Measurements from ENCODE around the gene PTBP1.

Gene PTBP1

DNA sequence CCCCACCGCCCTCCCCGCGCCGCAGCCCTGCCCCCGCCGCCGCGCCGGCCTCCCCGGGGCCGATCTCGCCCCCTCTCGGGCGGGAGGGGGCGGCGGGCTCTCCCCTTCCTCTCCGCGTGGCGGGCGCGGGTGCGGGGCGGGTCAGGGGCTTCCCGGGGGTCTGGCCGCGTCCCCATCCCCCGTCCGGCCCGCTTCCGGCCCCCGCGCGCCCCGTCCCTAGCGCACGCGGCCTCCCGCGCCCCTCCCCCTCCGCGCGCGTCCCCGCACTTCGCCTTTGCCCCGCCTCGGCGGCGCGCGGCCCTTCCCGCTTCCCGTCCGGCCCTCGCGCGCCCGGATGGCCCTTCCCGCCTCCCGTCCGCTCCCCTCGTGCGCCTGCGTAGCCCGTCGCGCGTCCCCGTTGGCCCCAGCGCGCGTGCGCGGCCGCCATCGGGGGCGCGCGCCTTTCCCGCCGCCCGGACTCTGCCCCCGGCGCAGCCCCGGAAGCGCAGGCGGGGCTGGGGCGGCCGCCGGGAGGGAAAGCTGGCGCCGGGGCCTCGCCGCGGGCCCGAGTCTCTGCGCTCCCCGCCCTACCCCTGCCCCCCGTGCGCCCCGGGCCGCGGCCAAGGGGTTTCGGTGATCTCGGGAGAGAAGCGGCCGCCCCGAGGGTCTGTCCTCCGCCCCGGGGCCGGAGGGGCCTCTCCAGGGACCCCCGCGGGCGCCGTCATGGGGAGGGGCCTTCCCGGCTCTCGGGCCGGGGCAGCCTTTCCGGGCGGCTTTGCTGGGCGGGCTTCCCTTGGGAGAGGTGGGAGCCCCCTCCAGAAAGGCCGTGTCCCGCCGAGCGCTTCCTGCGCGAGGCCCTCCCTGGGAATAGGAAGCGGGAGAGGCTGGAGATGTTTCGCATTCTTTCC, 519 bp downstream of the PTBP1 start:
- DNase-seq (ENCODE audit: low read depth in 3 of 3): peak; percentile 72 to 88 (median 81)

DNA sequence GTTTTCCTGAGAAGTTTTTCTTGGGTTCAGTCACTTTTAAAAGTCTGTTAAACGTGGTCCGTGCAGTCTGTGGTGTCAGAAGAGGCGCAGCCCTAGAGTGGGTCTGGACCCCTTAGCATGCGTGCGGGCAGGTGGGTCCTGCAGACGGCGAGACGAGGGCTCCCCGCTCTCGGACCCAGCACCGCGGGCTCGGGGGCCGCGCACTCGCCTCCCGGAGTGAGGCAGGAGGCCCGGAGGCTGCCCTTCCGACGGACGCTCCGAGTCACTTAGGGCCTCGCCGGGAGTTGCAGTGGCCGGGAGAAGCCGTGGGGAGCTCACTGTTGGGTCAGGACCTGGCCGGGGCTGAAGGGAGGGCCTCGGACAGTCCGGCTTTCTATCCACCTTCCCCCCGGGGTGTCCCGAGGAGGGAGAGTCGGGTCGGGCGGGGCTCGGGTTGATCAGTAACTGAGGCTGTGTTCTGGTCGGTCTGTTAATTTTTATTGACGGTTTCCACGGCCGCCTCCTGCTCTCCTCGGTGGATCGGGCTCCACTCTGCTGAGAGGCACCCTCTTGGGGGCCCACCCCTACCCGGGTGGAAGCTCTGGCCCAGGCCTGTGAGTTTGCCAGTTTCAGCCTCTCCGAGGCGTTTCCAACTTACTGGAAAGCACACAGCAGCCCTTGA, 1.3 kb downstream of the PTBP1 start:
- DNase-seq (ENCODE audit: low read depth in 3 of 3): no peak

- DNase-seq (ENCODE audit: low read depth in 3 of 3): no peak
Measured at GRCh38 chr19:799076-799881, 2.0 kb downstream of the PTBP1 start.

DNA sequence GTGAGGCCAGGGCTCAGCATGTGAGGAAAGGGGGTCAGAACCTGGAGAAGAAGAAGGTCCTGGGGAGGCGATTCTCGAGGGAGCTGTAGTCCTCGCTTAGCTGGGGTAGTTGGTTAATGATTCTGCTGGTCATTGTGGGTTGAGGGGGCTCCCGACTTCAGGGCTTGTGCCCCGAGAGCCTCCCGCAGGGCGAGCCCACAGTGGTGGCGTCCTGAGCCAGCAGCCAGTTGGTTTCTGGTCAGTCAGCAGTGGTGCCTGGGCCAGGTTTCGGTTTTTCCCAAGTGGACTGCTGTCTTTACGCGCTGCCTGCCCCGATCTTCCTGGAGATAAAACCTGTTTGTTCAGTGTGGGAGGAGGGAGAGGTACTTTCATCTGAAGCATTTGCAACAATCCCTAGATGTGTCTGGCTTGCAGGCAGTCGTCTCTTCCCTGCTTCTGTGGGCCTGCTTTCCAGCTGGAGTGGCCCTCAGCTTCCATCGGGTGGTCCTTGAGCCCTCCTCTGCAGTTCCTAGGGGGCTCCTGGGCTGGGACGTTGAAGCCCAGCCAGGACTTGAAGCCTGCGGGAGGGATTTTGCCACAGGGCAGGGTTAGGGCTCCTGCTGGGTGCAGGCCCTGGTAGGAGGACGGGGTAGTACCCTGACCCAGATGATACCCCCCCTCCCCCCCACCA, 3.2 kb downstream of the PTBP1 start:
- no peak for DNase-seq (ENCODE audit: low read depth in 3 of 3)

- no peak for DNase-seq (ENCODE audit: low read depth in 3 of 3)
Measured at GRCh38 chr19:801030-801860, 4.0 kb downstream of the PTBP1 start.

DNA sequence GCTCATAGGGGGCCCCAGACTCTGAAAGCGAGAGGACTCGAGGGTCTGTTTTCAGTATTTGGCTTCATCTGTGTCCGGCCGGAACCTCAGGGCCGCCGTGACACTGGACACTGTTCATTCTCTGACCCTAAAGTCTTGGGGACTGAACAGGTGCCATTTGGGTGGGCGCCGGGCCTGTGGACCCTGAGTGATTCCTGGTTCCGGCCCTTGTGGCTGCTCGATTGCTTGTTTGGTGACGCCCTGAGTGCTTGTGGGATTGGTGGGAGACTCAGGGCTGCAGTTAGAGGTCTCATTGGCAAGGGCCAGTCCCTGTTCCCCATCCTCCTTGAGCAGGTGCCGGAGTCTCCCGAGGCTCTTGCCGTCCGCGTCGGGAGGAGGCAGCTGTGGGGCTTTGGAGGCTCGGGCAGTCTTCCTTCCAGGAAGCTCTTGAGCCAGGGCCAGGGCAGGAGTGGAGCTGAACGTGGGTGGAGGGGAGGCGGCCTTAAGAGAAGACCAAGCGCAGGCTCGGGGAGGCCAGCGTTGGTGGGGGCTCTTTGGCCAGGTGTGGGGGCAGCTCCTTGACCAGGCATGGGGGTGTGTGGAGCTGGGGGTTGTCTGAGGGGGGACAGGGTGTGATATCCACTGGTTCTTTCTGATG, 4.7 kb downstream of the PTBP1 start:
- no peak for DNase-seq (ENCODE audit: low read depth in 3 of 3)

GRCh38 chr19:802498-803098, 5.3 kb downstream of the PTBP1 start:
- DNase-seq (ENCODE audit: low read depth in 3 of 3): no peak

DNA sequence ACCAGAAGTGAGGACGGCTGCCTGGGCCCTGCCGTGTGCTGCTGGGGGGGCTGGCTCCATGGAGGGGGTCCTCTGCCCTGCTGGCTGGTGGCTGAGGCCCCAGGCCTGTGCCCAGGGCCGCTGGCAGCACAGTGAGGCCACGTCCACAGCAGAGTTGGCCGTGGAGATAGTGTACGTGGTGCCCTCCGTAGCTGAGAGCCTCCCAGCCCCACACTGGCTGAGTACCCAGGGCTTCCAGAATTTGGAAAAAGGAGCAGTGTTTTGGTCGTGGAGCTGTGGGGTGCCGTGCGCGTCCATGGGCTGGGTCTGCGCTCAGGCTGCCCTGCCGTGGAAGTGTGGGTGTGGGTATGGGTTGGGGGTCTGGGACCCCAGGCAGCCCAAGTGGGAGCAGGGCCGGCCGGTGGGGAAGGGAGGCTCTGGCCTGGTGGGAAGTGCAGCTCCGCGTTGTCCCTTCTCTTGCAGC, 5.9 kb downstream of the PTBP1 start:
- DNase-seq (ENCODE audit: low read depth in 3 of 3): no peak

DNA sequence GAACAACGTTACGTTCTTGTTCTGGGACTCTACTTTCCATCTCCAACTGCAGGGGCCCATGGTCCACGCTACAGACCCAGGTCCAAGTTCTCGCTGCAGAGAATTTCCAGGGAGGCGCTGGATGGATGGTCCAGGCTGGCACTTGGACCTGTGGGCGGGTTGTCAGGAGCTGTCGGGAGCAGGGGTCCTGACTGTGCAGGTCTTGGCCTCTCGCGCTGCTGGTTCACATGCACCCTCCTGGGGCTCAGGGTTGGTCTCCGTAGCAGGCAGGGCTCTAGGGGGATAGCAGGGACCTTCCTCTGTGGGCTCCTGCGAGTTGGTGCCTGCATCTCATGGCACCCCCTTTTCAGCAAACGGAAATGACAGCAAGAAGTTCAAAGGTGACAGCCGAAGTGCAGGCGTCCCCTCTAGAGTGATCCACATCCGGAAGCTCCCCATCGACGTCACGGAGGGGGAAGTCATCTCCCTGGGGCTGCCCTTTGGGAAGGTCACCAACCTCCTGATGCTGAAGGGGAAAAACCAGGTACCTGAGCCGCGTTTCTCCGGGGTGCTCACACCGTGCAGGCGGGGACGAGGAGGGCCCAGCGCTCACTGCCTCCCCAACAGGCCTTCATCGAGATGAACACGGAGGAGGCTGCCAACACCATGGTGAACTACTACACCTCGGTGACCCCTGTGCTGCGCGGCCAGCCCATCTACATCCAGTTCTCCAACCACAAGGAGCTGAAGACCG, 6.6 kb downstream of the PTBP1 start:
- no peak for DNase-seq (ENCODE audit: low read depth in 3 of 3)

DNA sequence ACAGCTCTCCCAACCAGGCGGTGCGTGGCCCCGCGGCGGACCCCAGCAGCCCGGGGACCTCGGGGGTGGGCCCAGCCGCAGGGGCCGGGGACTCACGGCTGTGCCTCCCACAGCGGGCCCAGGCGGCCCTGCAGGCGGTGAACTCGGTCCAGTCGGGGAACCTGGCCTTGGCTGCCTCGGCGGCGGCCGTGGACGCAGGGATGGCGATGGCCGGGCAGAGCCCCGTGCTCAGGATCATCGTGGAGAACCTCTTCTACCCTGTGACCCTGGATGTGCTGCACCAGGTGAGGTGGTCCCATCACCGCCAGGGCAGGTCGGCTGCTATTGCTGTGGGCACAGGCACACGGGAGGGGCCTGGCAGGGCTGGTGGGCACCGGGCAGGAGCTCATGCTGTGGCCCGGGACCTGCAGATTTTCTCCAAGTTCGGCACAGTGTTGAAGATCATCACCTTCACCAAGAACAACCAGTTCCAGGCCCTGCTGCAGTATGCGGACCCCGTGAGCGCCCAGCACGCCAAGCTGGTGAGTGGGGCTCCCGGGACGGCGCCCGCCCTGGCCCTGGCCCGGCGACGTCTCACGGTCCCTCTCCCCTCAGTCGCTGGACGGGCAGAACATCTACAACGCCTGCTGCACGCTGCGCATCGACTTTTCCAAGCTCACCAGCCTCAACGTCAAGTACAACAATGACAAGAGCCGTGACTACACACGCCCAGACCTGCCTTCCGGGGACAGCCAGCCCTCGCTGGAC, 7.3 kb downstream of the PTBP1 start:
- no peak for DNase-seq (ENCODE audit: low read depth in 3 of 3)

DNA sequence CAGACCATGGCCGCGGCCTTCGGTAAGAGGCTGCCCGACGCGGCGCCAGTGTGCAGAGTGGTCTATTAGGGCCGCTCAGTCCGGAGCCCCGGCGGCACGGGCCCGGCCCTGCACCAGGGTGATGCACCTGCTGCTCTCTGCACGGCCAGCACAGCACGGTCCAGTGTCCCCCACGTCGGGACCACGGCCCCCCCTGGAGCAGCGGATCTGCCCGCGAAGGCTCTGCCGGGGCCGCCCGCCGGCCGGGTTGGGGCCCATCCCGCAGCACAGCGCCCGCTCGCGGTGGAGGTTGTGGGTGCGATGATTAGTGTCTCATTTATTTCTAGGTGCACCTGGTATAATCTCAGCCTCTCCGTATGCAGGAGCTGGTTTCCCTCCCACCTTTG, 7.9 kb downstream of the PTBP1 start:
- no peak for DNase-seq (ENCODE audit: low read depth in 3 of 3)

- no peak for DNase-seq (ENCODE audit: low read depth in 3 of 3)
Measured at GRCh38 chr19:805600-806550, 8.6 kb downstream of the PTBP1 start.

GRCh38 chr19:806815-807421, 9.7 kb downstream of the PTBP1 start:
- no peak for DNase-seq (ENCODE audit: low read depth in 3 of 3)

DNA sequence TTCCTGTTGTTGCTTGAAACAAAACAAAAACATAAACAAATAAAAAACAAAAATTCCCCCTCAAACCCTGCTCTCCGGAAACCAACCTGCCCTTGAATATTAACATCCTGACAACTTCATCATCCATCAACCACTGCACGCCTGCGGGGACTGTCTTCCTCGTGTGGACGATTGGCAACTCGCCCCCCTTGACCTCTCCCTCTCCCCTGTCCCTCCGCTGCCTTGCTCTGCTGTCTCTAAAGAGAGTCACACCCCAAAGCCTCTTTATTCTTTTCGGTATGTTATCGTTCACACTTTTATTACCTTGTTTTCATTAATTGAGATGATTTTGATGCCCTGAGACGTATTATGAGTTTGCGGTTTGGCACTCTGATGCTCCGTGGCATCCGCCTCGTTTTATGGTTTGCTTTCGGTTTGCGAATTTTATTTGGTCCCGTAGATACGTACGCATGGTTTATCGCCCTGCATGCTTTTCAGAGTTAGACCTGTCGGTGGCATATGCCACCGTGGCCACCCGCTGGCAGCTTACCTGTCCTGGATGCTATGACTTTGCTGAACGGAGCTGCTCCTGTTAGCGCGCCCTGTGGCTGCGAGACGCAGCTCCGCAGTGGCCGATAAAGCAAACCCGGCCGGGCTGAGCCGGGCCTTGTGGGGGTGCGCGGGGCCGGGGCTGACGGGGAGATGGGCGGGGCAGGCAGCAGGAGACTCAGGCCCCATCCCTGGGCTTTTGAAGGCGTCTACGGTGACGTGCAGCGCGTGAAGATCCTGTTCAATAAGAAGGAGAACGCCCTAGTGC, 10.6 kb downstream of the PTBP1 start:
- no peak for DNase-seq (ENCODE audit: low read depth in 3 of 3)

GRCh38 chr19:808423-808775, 11.1 kb downstream of the PTBP1 start:
- no peak for DNase-seq (ENCODE audit: low read depth in 3 of 3)

Data from stimulated activated CD4-positive, alpha-beta T cell treated with anti-CD3 and anti-CD28 coated beads, TNF-alpha, amount 100 ng/mL, for 24 hours (primary cell).